K562 (cell line): Measurements from ENCODE around the gene OPA3. TPM values are rescaled to one million over a fixed set of nuclear protein-coding genes. Genes with fewer than 3 reads are reported as not detected.
A peak's percentile ranks its signal among the peaks of the same experiment; 100 is the strongest.

ENCODE experiments used
- ADNP ChIP-seq: fragments of 200-800 bp; sonication (Bioruptor generic); IDR thresholded peaks from 2 replicates; pipeline ENCODE4 v1.6.1; 2016; ENCODE audit warnings: missing genetic modification characterization, missing compliant biosample characterization
- BACH1 ChIP-seq: fragments of 200-800 bp; sonication (Bioruptor generic); IDR thresholded peaks from 2 replicates; pipeline ENCODE4 v1.6.1; 2016; ENCODE audit warnings: missing genetic modification characterization, missing compliant biosample characterization
- CBFA2T3 ChIP-seq: fragments of 450-650 bp; IDR thresholded peaks from 2 replicates; pipeline ENCODE4 v1.6.1; 2017
- CXXC5 ChIP-seq: fragments of 250-450 bp; sonication (Bioruptor Pico); IDR thresholded peaks from 2 replicates; pipeline ENCODE4 v1.8.0; 2022; ENCODE audit warnings: inconsistent platforms, mild to moderate bottlenecking, moderate library complexity
- GATAD2A ChIP-seq: fragments of 450-650 bp; IDR thresholded peaks from 2 replicates; pipeline ENCODE4 v1.6.1; 2017
- SMAD4 ChIP-seq: fragments of 250-450 bp; sonication (Bioruptor Pico); conservative IDR thresholded peaks from 2 replicates; pipeline ENCODE4 v1.8.0; 2021; ENCODE audit warnings: inconsistent platforms, mild to moderate bottlenecking, moderate library complexity
- YY1 ChIP-seq, 3 experiments: IDR thresholded peaks; 2 replicates each; pipeline ENCODE4 v1.6.1; 2011; ENCODE audit warnings: low read length in 2 of 3, mild to moderate bottlenecking in 2 of 3, moderate library complexity in 2 of 3, borderline replicate concordance in 1 of 3, control low read depth in 1 of 3, low read depth in 1 of 3; ENCODE audit not compliant: insufficient read depth in 3 of 3, insufficient replicate concordance in 2 of 3, control insufficient read depth in 1 of 3, insufficient read length in 1 of 3; ENCODE audit errors: extremely low read depth in 1 of 3
- ZNF23 ChIP-seq: fragments of 250-450 bp; sonication (Bioruptor Pico); IDR thresholded peaks from 2 replicates; pipeline ENCODE4 v1.4.0; 2020; ENCODE audit warnings: mild to moderate bottlenecking
- ZNF668 ChIP-seq: fragments of 250-450 bp; sonication (Bioruptor Pico); IDR thresholded peaks from 2 replicates; pipeline ENCODE4 v1.8.0; 2022; ENCODE audit warnings: mild to moderate bottlenecking, inconsistent platforms
- polyA plus RNA-seq, 8 experiments: library from polyadenylated mRNA; depleted of rRNA in 4 of 8; stranded (reverse) in 5 of 8; unstranded in 3 of 8; fragments of >200 nt; fragmentation: Nextera tagmentation in 2 of 8; fragmentation: Illumina TruSeq in 1 of 8; extraction: Ambion mirVana in 2 of 8; extraction: Trizol in 1 of 8; gene quantifications; 2 replicates each; pipeline versions ENCODE4 v1.2.1 to v1.2.3, GENCODE V29; 2011 to 2014; ENCODE audit warnings: inconsistent platforms in 1 of 8, missing spikeins in 1 of 8
- total RNA-seq, 7 experiments: library from RNA; depleted of rRNA in 6 of 7; stranded (reverse); fragments of >200 nt in 6 of 7; fragmentation: Illumina TruSeq in 2 of 7; extraction: Trizol in 2 of 7; gene quantifications; 2 replicates each; pipeline versions ENCODE4 v1.2.1 to v1.2.3, GENCODE V29; 2011 to 2021; ENCODE audit warnings: low replicate concordance in 1 of 7
- TF ChIP-seq, protein P1 (sequence below), 2 experiments: fragments of 200-800 bp in 1 of 2; sonication (Bioruptor generic) in 1 of 2; sonication (generic) in 1 of 2; formaldehyde crosslinking in 1 of 2; IDR thresholded peaks in 1 of 2; conservative IDR thresholded peaks in 1 of 2; 2 replicates each; pipeline versions ENCODE4 v1.5.0 to v1.6.1; 2016 to 2020; ENCODE audit warnings: missing compliant biosample characterization in 1 of 2, missing genetic modification characterization in 1 of 2, missing genetic modification reagents in 1 of 2
- TF ChIP-seq, protein P2 (sequence below): fragments of 250-450 bp; sonication (Bioruptor Pico); IDR thresholded peaks from 2 replicates; pipeline ENCODE4 v1.4.0; 2020; ENCODE audit warnings: mild to moderate bottlenecking, moderate library complexity
- TF ChIP-seq, protein P3 (sequence below), 3 experiments: fragments of 200-800 bp in 1 of 3; fragments of 250-450 bp in 1 of 3; fragments of 450-650 bp in 1 of 3; sonication (Bioruptor Pico) in 1 of 3; sonication (Bioruptor generic) in 1 of 3; formaldehyde crosslinking in 1 of 3; IDR thresholded peaks; 2 replicates each; pipeline versions ENCODE4 v1.6.1 to v1.8.0; 2016 to 2022; ENCODE audit warnings: mild to moderate bottlenecking in 2 of 3, missing genetic modification characterization in 2 of 3, missing compliant biosample characterization in 1 of 3, moderate library complexity in 1 of 3
- TF ChIP-seq, protein P4 (sequence below): fragments of 450-650 bp; IDR thresholded peaks from 2 replicates; pipeline ENCODE4 v1.6.1; 2017; ENCODE audit warnings: antibody characterized with exemption, mild to moderate bottlenecking

The OPA3 gene
- total and polyA plus RNA-seq, 9 of the 15 experiments (the other 6 are each of a cell fraction or from before 2014, with no cell fraction given), result 1.4 to 18.8 (median 9.0) TPM

DNA sequence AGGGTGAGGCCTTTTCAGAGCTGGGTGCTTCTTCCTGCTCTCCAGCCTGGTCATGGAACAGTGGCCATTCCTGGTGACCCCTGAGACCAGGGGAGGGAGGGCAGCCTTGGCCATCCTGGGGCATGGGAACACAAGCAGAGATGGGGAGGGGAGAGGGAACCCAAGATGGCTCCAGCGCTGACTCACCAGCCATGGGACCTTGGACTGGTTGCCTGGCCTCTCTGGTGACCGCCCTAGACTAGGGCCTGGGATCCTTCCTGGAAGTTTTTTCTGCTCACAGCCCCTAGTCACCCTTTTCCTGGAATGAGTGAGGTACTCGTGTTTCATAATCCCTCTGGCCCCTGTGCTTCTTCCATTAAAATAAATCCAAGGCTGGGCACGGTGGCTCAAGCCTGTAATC lies 3.3 kb upstream of the OPA3 start (continued):
- TF ChIP-seq, protein P1, sequence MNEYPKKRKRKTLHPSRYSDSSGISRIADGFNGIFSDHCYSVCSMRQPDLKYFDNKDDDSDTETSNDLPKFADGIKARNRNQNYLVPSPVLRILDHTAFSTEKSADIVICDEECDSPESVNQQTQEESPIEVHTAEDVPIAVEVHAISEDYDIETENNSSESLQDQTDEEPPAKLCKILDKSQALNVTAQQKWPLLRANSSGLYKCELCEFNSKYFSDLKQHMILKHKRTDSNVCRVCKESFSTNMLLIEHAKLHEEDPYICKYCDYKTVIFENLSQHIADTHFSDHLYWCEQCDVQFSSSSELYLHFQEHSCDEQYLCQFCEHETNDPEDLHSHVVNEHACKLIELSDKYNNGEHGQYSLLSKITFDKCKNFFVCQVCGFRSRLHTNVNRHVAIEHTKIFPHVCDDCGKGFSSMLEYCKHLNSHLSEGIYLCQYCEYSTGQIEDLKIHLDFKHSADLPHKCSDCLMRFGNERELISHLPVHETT (CRISPR knock-in tag; conservative IDR thresholded peaks at IDR 0.05 in 1 of 2, IDR thresholded peaks at IDR 0.05 in 1 of 2), result peak in 1 of 2 experiments; percentile 88; a peak in 2 of 4 replicates
- TF ChIP-seq ADNP (tag) (no peak), ZNF23 (CRISPR knock-in tag) (no peak), GATAD2A (no peak), ZNF668 (no peak), YY1 (IDR thresholded peaks at IDR 0.05; ENCODE audit: borderline replicate concordance in 1 of 3, control insufficient read depth in 1 of 3, extremely low read depth in 1 of 3, insufficient read depth in 3 of 3, insufficient read length in 1 of 3, insufficient replicate concordance in 2 of 3, low read depth in 1 of 3, low read length in 2 of 3) (peak in 2 of 3 experiments; percentile 52 to 79), BACH1 (tag) (peak; percentile 54; the same call in 1 of the 2 replicates), CXXC5 (CRISPR knock-in tag) (peak; percentile 54), CBFA2T3 (no peak), SMAD4 (peak; percentile 61)
- TF ChIP-seq, protein P2, sequence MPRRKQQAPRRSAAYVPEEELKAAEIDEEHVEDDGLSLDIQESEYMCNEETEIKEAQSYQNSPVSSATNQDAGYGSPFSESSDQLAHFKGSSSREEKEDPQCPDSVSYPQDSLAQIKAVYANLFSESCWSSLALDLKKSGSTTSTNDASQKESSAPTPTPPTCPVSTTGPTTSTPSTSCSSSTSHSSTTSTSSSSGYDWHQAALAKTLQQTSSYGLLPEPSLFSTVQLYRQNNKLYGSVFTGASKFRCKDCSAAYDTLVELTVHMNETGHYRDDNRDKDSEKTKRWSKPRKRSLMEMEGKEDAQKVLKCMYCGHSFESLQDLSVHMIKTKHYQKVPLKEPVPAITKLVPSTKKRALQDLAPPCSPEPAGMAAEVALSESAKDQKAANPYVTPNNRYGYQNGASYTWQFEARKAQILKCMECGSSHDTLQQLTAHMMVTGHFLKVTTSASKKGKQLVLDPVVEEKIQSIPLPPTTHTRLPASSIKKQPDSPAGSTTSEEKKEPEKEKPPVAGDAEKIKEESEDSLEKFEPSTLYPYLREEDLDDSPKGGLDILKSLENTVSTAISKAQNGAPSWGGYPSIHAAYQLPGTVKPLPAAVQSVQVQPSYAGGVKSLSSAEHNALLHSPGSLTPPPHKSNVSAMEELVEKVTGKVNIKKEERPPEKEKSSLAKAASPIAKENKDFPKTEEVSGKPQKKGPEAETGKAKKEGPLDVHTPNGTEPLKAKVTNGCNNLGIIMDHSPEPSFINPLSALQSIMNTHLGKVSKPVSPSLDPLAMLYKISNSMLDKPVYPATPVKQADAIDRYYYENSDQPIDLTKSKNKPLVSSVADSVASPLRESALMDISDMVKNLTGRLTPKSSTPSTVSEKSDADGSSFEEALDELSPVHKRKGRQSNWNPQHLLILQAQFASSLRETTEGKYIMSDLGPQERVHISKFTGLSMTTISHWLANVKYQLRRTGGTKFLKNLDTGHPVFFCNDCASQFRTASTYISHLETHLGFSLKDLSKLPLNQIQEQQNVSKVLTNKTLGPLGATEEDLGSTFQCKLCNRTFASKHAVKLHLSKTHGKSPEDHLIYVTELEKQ (CRISPR knock-in tag), result no peak
- TF ChIP-seq, protein P3, sequence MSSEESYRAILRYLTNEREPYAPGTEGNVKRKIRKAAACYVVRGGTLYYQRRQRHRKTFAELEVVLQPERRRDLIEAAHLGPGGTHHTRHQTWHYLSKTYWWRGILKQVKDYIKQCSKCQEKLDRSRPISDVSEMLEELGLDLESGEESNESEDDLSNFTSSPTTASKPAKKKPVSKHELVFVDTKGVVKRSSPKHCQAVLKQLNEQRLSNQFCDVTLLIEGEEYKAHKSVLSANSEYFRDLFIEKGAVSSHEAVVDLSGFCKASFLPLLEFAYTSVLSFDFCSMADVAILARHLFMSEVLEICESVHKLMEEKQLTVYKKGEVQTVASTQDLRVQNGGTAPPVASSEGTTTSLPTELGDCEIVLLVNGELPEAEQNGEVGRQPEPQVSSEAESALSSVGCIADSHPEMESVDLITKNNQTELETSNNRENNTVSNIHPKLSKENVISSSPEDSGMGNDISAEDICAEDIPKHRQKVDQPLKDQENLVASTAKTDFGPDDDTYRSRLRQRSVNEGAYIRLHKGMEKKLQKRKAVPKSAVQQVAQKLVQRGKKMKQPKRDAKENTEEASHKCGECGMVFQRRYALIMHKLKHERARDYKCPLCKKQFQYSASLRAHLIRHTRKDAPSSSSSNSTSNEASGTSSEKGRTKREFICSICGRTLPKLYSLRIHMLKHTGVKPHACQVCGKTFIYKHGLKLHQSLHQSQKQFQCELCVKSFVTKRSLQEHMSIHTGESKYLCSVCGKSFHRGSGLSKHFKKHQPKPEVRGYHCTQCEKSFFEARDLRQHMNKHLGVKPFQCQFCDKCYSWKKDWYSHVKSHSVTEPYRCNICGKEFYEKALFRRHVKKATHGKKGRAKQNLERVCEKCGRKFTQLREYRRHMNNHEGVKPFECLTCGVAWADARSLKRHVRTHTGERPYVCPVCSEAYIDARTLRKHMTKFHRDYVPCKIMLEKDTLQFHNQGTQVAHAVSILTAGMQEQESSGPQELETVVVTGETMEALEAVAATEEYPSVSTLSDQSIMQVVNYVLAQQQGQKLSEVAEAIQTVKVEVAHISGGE (CRISPR knock-in tag; IDR thresholded peaks at IDR 0.05), result peak in 1 of 3 experiments; percentile 72; a peak in 1 of 6 replicates
- TF ChIP-seq, protein P4, sequence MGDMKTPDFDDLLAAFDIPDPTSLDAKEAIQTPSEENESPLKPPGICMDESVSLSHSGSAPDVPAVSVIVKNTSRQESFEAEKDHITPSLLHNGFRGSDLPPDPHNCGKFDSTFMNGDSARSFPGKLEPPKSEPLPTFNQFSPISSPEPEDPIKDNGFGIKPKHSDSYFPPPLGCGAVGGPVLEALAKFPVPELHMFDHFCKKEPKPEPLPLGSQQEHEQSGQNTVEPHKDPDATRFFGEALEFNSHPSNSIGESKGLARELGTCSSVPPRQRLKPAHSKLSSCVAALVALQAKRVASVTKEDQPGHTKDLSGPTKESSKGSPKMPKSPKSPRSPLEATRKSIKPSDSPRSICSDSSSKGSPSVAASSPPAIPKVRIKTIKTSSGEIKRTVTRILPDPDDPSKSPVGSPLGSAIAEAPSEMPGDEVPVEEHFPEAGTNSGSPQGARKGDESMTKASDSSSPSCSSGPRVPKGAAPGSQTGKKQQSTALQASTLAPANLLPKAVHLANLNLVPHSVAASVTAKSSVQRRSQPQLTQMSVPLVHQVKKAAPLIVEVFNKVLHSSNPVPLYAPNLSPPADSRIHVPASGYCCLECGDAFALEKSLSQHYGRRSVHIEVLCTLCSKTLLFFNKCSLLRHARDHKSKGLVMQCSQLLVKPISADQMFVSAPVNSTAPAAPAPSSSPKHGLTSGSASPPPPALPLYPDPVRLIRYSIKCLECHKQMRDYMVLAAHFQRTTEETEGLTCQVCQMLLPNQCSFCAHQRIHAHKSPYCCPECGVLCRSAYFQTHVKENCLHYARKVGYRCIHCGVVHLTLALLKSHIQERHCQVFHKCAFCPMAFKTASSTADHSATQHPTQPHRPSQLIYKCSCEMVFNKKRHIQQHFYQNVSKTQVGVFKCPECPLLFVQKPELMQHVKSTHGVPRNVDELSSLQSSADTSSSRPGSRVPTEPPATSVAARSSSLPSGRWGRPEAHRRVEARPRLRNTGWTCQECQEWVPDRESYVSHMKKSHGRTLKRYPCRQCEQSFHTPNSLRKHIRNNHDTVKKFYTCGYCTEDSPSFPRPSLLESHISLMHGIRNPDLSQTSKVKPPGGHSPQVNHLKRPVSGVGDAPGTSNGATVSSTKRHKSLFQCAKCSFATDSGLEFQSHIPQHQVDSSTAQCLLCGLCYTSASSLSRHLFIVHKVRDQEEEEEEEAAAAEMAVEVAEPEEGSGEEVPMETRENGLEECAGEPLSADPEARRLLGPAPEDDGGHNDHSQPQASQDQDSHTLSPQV, result peak; percentile 96
